Liver (tissue), 9 donors: Measurements from ENCODE around the gene NDUFA7. TPM values are rescaled to one million over a fixed set of nuclear protein-coding genes. Genes with fewer than 3 reads are reported as not detected.

Experiments used
- DNase-seq: peaks from one replicate; pipeline ENCODE4 v3.0.0-alpha.2; 2017; ENCODE audit warnings: low spot score
- H3K27ac ChIP-seq, 2 donors: one replicate each; pipeline ENCODE4 v1.7.0; 2013; ENCODE audit warnings: inconsistent platforms in 2 of 2, low read length in 2 of 2, control low read depth in 1 of 2, low read depth in 1 of 2, mild to moderate bottlenecking in 1 of 2
- H3K27me3 ChIP-seq, 4 donors: one replicate each; pipeline versions ENCODE4 v1.6.1 to v1.7.0; 2013; ENCODE audit warnings: low read length in 3 of 4, inconsistent platforms in 1 of 4, mild to moderate bottlenecking in 1 of 4, moderate library complexity in 1 of 4; ENCODE audit not compliant: control insufficient read depth in 4 of 4, insufficient read depth in 4 of 4
- H3K36me3 ChIP-seq, 4 donors: one replicate each; pipeline versions ENCODE4 v1.6.1 to v1.7.0; 2013; ENCODE audit warnings: low read length in 3 of 4, mild to moderate bottlenecking in 3 of 4, low read depth in 1 of 4, moderate library complexity in 1 of 4; ENCODE audit not compliant: control insufficient read depth in 4 of 4, insufficient read depth in 3 of 4
- H3K4me1 ChIP-seq, 4 donors: one replicate each; pipeline versions ENCODE4 v1.6.1 to v1.7.0; 2013; ENCODE audit warnings: low read length in 3 of 4, mild to moderate bottlenecking in 3 of 4, moderate library complexity in 1 of 4; ENCODE audit not compliant: control insufficient read depth in 4 of 4, insufficient read depth in 4 of 4
- H3K4me3 ChIP-seq, 3 donors: one replicate each; pipeline versions ENCODE4 v1.6.1 to v1.7.0; 2013; ENCODE audit warnings: low read length in 3 of 3, control low read depth in 1 of 3, low read depth in 1 of 3, mild to moderate bottlenecking in 1 of 3
- H3K9ac ChIP-seq, 2 donors: one replicate each; pipeline ENCODE4 v1.7.0; 2013; ENCODE audit warnings: low read length in 2 of 2, mild to moderate bottlenecking in 2 of 2, moderate library complexity in 2 of 2, control low read depth in 1 of 2, low read depth in 1 of 2
- H3K9me3 ChIP-seq, 4 donors: one replicate each; pipeline versions ENCODE4 v1.6.1 to v1.7.0; 2013; ENCODE audit warnings: low read length in 3 of 4; ENCODE audit not compliant: control insufficient read depth in 4 of 4
- ATF3 ChIP-seq: IDR thresholded peaks from 2 replicates; pipeline ENCODE4 v1.6.1; 2016; ENCODE audit warnings: antibody characterized with exemption
- FOXA1 ChIP-seq: IDR thresholded peaks from 2 replicates; pipeline ENCODE4 v1.6.1; 2016; ENCODE audit warnings: antibody characterized with exemption
- GABPA ChIP-seq, 2 donors: IDR thresholded peaks in 1 of 2; conservative IDR thresholded peaks in 1 of 2; 2 replicates each; pipeline ENCODE4 v1.6.1; 2016; ENCODE audit warnings: antibody characterized with exemption in 2 of 2, mild to moderate bottlenecking in 1 of 2, moderate library complexity in 1 of 2
- HNF4A ChIP-seq, 2 donors: conservative IDR thresholded peaks; 2 replicates each; pipeline ENCODE4 v1.6.1; 2016; ENCODE audit warnings: antibody characterized with exemption in 2 of 2, mild to moderate bottlenecking in 2 of 2
- HNF4G ChIP-seq: IDR thresholded peaks from 2 replicates; pipeline ENCODE4 v1.6.1; 2016; ENCODE audit warnings: antibody characterized with exemption
- NR2F2 ChIP-seq: IDR thresholded peaks from 2 replicates; pipeline ENCODE4 v1.6.1; 2016; ENCODE audit warnings: antibody characterized with exemption
- RAD21 ChIP-seq, 2 donors: IDR thresholded peaks; 2 replicates each; pipeline ENCODE4 v1.6.1; 2016; ENCODE audit warnings: antibody characterized with exemption in 2 of 2, mild to moderate bottlenecking in 2 of 2
- REST ChIP-seq: IDR thresholded peaks from 2 replicates; pipeline ENCODE4 v1.6.1; 2016; ENCODE audit warnings: antibody characterized with exemption, mild to moderate bottlenecking
- RXRA ChIP-seq, 2 donors: IDR thresholded peaks; 2 replicates each; pipeline ENCODE4 v1.6.1; 2017 to 2018; ENCODE audit warnings: antibody characterized with exemption in 2 of 2, mild to moderate bottlenecking in 1 of 2
- SP1 ChIP-seq: IDR thresholded peaks from 2 replicates; pipeline ENCODE4 v1.6.1; 2018; ENCODE audit warnings: antibody characterized with exemption, mild to moderate bottlenecking
- TAF1 ChIP-seq: conservative IDR thresholded peaks from 2 replicates; pipeline ENCODE4 v1.6.1; 2016; ENCODE audit warnings: antibody characterized with exemption, mild to moderate bottlenecking
- YY1 ChIP-seq: IDR thresholded peaks from 2 replicates; pipeline ENCODE4 v1.6.1; 2016; ENCODE audit warnings: antibody characterized with exemption, mild to moderate bottlenecking
- ZBTB33 ChIP-seq: IDR thresholded peaks from 2 replicates; pipeline ENCODE4 v1.6.1; 2016; ENCODE audit warnings: antibody characterized with exemption
- WGBS: extraction: QIAGEN DNeasy Blood & Tissue Kit; methylation state at CpG from one replicate; pipeline ENCODE4 v1.1.7; 2013; 5-methylcytosine and 5-hydroxymethylcytosine counted together
- polyA plus RNA-seq, 2 donors: library from polyadenylated mRNA; stranded (reverse) in 1 of 2; unstranded in 1 of 2; fragments of 200-250 nt in 1 of 2; fragments of >200 nt in 1 of 2; fragmentation: Nextera tagmentation in 1 of 2; extraction: Ambion mirVana in 1 of 2; gene quantifications; one replicate each; pipeline versions ENCODE4 v1.2.1 to v1.2.3, GENCODE V29; 2013 to 2015
- total RNA-seq, 2 donors: library from RNA; depleted of rRNA; stranded (reverse); fragments of >200 nt; gene quantifications; one replicate each; pipeline ENCODE4 v1.2.3, GENCODE V29; 2014
- TF ChIP-seq, protein P1 (sequence below): IDR thresholded peaks from 2 replicates; pipeline ENCODE4 v1.6.1; 2016; ENCODE audit warnings: antibody characterized with exemption
- TF ChIP-seq, protein P2 (sequence below): fragments of 150-350 bp; IDR thresholded peaks from 2 replicates; pipeline ENCODE4 v1.5.1; 2017; ENCODE audit warnings: improper control_type of control experiment, low read depth, low read length; ENCODE audit not compliant: missing input control
- donor health status: healthy.
- donor health status: healthy.
- donor health status: healthy.
- donor health status: healthy.
- donor health status: healthy.

NDUFA7 gene
- total and polyA plus RNA-seq, 4 donors, result 19.6 to 101 (median 55.7) TPM

GRCh38 chr19:8329996-8330395 is 8.8 kb upstream of the NDUFA7 start:
- H3K27ac ChIP-seq, result no peak overlapping the region
- H3K4me1 ChIP-seq, result peaks cover 0 to 13% (median 6%) of the 10 kb centered on the region in 4 donors
- no peaks in the 10 kb centered on the region for H3K9me3 ChIP-seq
- DNase-seq, result no peak
- no peak for TF ChIP-seq SP1
- TF ChIP-seq, protein P1, sequence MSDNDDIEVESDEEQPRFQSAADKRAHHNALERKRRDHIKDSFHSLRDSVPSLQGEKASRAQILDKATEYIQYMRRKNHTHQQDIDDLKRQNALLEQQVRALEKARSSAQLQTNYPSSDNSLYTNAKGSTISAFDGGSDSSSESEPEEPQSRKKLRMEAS, result no peak
- no peak for TF ChIP-seq RAD21 (IDR thresholded peaks at IDR 0.05)
- no peak for TF ChIP-seq YY1
- no peak for TF ChIP-seq NR2F2
- TF ChIP-seq ZBTB33, result no peak
- TF ChIP-seq HNF4A (conservative IDR thresholded peaks at IDR 0.05), result no peak
- TF ChIP-seq TAF1, result no peak
- no peak for TF ChIP-seq GABPA (IDR thresholded peaks at IDR 0.05 in 1 of 2, conservative IDR thresholded peaks at IDR 0.05 in 1 of 2)
- TF ChIP-seq REST, result no peak
- TF ChIP-seq, protein P2, sequence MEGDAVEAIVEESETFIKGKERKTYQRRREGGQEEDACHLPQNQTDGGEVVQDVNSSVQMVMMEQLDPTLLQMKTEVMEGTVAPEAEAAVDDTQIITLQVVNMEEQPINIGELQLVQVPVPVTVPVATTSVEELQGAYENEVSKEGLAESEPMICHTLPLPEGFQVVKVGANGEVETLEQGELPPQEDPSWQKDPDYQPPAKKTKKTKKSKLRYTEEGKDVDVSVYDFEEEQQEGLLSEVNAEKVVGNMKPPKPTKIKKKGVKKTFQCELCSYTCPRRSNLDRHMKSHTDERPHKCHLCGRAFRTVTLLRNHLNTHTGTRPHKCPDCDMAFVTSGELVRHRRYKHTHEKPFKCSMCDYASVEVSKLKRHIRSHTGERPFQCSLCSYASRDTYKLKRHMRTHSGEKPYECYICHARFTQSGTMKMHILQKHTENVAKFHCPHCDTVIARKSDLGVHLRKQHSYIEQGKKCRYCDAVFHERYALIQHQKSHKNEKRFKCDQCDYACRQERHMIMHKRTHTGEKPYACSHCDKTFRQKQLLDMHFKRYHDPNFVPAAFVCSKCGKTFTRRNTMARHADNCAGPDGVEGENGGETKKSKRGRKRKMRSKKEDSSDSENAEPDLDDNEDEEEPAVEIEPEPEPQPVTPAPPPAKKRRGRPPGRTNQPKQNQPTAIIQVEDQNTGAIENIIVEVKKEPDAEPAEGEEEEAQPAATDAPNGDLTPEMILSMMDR, result no peak
- TF ChIP-seq ATF3, result no peak
- no peak for TF ChIP-seq RXRA (IDR thresholded peaks at IDR 0.05)
- H3K4me3 ChIP-seq, result no peak overlapping the region
- H3K27me3 ChIP-seq, result peaks cover 0 to 3% (median 0%) of the 10 kb centered on the region in 4 donors
- no peaks in the 10 kb centered on the region for H3K36me3 ChIP-seq
- no peak overlapping the region for H3K9ac ChIP-seq
- WGBS, result 77% methylated on average over 3 of the region's 3 CpGs

GRCh38 chr19:8325454-8325853 is 4.3 kb upstream of the NDUFA7 start:
- Histone ChIP-seq H3K36me3 (peaks cover 0 to 8% (median 4%) of the 10 kb centered on the region in 4 donors), H3K9ac (no peak overlapping the region), H3K4me3 (no peak overlapping the region), H3K4me1 (peaks cover 13 to 24% (median 14%) of the 10 kb centered on the region in 4 donors), H3K9me3 (no peaks in the 10 kb centered on the region), H3K27me3 (no peaks in the 10 kb centered on the region), H3K27ac (no peak overlapping the region)
- TF ChIP-seq FOXA1, result no peak
- no peak for TF ChIP-seq HNF4G
- no peak for TF ChIP-seq RAD21 (IDR thresholded peaks at IDR 0.05)
- TF ChIP-seq, protein P2, result no peak
- no peak for TF ChIP-seq REST
- no peak for TF ChIP-seq YY1
- 91% methylated on average over 3 of the region's 3 CpGs for whole genome bisulfite sequencing
- DNase-seq, result no peak
